OCI-LY3 (cell line): ENCODE measurements around the gene PSME4.

ENCODE experiments used
- CTCF ChIP-seq: fragments of 200-600, 300-600 bp; sonication (generic); IDR thresholded peaks from 2 replicates; pipeline ENCODE4 v1.5.1; 2014; ENCODE audit warnings: antibody characterized with exemption, low read length, low read depth
- EZH2phosphoT487 ChIP-seq: fragments of 200-600 bp; shearing (Covaris generic); IDR thresholded peaks from 2 replicates; pipeline ENCODE4 v1.6.1; 2018; ENCODE audit warnings: antibody characterized with exemption, mixed run types, low read depth

- no peak for TF ChIP-seq CTCF
- no peak for TF ChIP-seq EZH2phosphoT487
These were observed 31.1 kb downstream of the PSME4 start for GRCh38 chr2:53939656-53940055.
